Endodermal cell (in vitro differentiated cells): ENCODE data around the gene PPP2R5C. TPM values are rescaled to one million over a fixed set of nuclear protein-coding genes. Genes with fewer than 3 reads are reported as not detected.

Experiments
- DNase-seq: peaks from one replicate; pipeline ENCODE4 v3.0.0-alpha.2; 2017
- H3K27ac ChIP-seq: 2 replicates; pipeline ENCODE4 v1.5.1; 2013; ENCODE audit warnings: mild to moderate bottlenecking, low read depth, low read length, moderate library complexity
- H3K27me3 ChIP-seq: 2 replicates; pipeline ENCODE4 v1.6.1; 2013; ENCODE audit warnings: mild to moderate bottlenecking, low read length, moderate library complexity; ENCODE audit not compliant: insufficient read depth, control insufficient read depth, poor library complexity, severe bottlenecking
- H3K36me3 ChIP-seq: 2 replicates; pipeline ENCODE4 v1.7.0; 2013; ENCODE audit warnings: mild to moderate bottlenecking, low read length, moderate library complexity; ENCODE audit not compliant: control insufficient read depth, insufficient read depth
- H3K4me1 ChIP-seq: one replicate; pipeline ENCODE4 v1.7.0; 2013; ENCODE audit warnings: low read length; ENCODE audit not compliant: control insufficient read depth, insufficient read depth
- H3K4me3 ChIP-seq: 2 replicates; pipeline ENCODE4 v1.5.1; 2013; ENCODE audit warnings: mild to moderate bottlenecking, low read length, moderate library complexity
- H3K9ac ChIP-seq: 2 replicates; pipeline ENCODE4 v1.6.1; 2013; ENCODE audit warnings: mild to moderate bottlenecking, low read length, moderate library complexity; ENCODE audit not compliant: poor library complexity, severe bottlenecking; ENCODE audit errors: extremely low read depth
- H3K9me3 ChIP-seq: 2 replicates; pipeline ENCODE4 v1.6.1; 2013; ENCODE audit warnings: mild to moderate bottlenecking, low read length, moderate library complexity; ENCODE audit not compliant: control insufficient read depth
- H3K27ac Mint-ChIP-seq: 2 replicates; pipeline ENCODE4 v1.8.0; 2020; ENCODE audit warnings: mixed read lengths
- H3K27me3 Mint-ChIP-seq: 2 replicates; pipeline ENCODE4 v1.8.0; 2021; ENCODE audit warnings: mild to moderate bottlenecking, mixed read lengths; ENCODE audit not compliant: insufficient read depth
- H3K36me3 Mint-ChIP-seq: 2 replicates; pipeline ENCODE4 v1.8.0; 2020; ENCODE audit warnings: low read depth, mixed read lengths
- H3K4me1 Mint-ChIP-seq: 2 replicates; pipeline ENCODE4 v1.8.0; 2020; ENCODE audit warnings: mixed read lengths
- H3K4me3 Mint-ChIP-seq: 2 replicates; pipeline ENCODE4 v1.8.0; 2020; ENCODE audit warnings: mild to moderate bottlenecking, moderate library complexity, mixed read lengths
- H3K9me3 Mint-ChIP-seq: 2 replicates; pipeline ENCODE4 v1.8.0; 2020; ENCODE audit warnings: mild to moderate bottlenecking, mixed read lengths
- WGBS, 2 experiments: methylation state at CpG; one replicate each; pipeline versions ENCODE4 v1.1.5 to v1.1.7; 2013; ENCODE audit warnings: missing lambda C conversion rate in 2 of 2, mixed read lengths in 1 of 2; ENCODE audit not compliant: insufficient coverage in 1 of 2, insufficient read length in 1 of 2; 5-methylcytosine and 5-hydroxymethylcytosine counted together
- total RNA-seq, 2 donors: library from RNA; stranded (reverse); fragmentation: NEBNext Ultra II Directional in 1 of 2; extraction: Animal tissue kit (Norgen Biotek cat#: 25700) in 1 of 2; gene quantifications; 2 replicates in 1 of 2; 3 replicates in 1 of 2; pipeline ENCODE4 v1.2.1, GENCODE V29; 2021
- TF ChIP-seq, protein P1 (sequence below): fragments of 200-600 bp; sonication (generic); conservative IDR thresholded peaks from 2 replicates; pipeline ENCODE4 v1.5.0; 2021; ENCODE audit warnings: antibody characterized with exemption, mild to moderate bottlenecking

Gene PPP2R5C
- total RNA-seq, 2 donors from 2014 or later, result 116 to 117 TPM

GRCh38 chr14:101869217-101869616 lies 107.7 kb downstream of the PPP2R5C start:
- Mint-ChIP-seq H3K36me3 (peaks cover 12% of the 10 kb centered on the region), H3K27me3 (no peaks in the 10 kb centered on the region), H3K4me3 (no peak overlapping the region), H3K27ac (no peak overlapping the region), H3K9me3 (no peaks in the 10 kb centered on the region), H3K4me1 (peaks cover 4% of the 10 kb centered on the region)
- H3K36me3 ChIP-seq, result peaks cover under 1% of the 10 kb centered on the region
- no peaks in the 10 kb centered on the region for H3K9me3 ChIP-seq
- TF ChIP-seq, protein P1, sequence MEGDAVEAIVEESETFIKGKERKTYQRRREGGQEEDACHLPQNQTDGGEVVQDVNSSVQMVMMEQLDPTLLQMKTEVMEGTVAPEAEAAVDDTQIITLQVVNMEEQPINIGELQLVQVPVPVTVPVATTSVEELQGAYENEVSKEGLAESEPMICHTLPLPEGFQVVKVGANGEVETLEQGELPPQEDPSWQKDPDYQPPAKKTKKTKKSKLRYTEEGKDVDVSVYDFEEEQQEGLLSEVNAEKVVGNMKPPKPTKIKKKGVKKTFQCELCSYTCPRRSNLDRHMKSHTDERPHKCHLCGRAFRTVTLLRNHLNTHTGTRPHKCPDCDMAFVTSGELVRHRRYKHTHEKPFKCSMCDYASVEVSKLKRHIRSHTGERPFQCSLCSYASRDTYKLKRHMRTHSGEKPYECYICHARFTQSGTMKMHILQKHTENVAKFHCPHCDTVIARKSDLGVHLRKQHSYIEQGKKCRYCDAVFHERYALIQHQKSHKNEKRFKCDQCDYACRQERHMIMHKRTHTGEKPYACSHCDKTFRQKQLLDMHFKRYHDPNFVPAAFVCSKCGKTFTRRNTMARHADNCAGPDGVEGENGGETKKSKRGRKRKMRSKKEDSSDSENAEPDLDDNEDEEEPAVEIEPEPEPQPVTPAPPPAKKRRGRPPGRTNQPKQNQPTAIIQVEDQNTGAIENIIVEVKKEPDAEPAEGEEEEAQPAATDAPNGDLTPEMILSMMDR, result no peak
- no peak overlapping the region for H3K9ac ChIP-seq
- no peak overlapping the region for H3K27ac ChIP-seq
- DNase-seq, result no peak
- H3K4me3 ChIP-seq, result no peak overlapping the region
- H3K4me1 ChIP-seq, result no peaks in the 10 kb centered on the region
- H3K27me3 ChIP-seq, result no peaks in the 10 kb centered on the region
- WGBS, 2 experiments, result 93 to 96% methylated on average over 7 to 8 of the region's 8 CpGs

DNA sequence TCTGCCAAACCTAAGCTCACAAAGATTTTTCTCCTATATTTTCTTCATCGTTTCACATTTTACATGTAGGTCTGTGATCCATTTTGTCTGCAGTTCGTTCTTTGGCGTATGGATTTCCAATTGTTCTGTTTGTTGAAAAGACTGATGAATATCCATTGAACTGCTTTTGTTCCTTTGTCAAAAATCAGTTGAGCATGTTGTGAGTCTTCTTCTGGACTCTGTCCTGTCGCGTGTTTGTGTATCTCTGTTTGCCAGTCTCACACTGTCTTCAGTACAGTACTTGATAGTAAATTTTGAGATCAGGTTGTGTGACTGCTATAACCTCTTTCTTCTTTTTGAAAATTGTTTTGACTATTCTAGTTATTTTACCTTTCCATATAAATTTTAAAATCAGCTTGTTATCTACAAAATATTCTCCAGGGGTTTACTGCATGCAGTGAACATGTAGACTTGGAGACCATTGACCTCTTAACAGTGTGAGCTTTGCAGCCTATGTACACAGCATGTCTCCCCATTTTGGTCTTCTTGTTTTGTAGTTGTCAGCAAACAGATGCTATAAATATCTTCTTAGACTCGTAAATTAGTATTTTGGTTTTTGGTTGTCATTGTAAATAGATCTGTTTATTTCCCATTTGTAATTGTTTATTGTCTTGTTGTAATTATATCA lies 108.9 kb downstream of the PPP2R5C start:
- no peak overlapping the region for H3K27ac Mint-ChIP-seq

DNA sequence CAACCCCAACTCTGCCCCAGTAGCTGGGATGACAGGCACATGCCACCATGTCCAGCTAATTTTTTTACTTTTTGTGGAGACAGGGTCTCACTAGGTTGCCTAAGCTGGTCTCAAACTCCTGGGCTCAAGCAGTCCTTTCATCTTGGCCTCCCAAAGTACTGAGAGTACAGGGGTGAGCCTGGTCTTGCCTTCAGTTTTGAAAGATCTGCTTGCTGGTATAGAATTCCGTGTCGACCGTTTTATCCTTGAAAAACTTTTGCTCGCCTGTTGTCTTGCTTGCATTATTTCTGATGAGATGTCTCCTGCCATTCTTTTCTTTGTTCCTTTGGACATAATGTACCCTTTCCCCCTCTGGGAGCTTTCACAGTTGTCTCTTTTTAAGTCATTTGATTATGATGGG lies 110.8 kb downstream of the PPP2R5C start:
- TF ChIP-seq, protein P1, result no peak
- no peaks in the 10 kb centered on the region for H3K9me3 Mint-ChIP-seq
- H3K9me3 ChIP-seq, result no peaks in the 10 kb centered on the region
- no peak overlapping the region for H3K9ac ChIP-seq
- peaks cover 7% of the 10 kb centered on the region for H3K4me1 Mint-ChIP-seq
- no peaks in the 10 kb centered on the region for H3K4me1 ChIP-seq
- H3K4me3 ChIP-seq, result no peak overlapping the region
- no peaks in the 10 kb centered on the region for H3K36me3 ChIP-seq
- H3K4me3 Mint-ChIP-seq, result no peak overlapping the region
- DNase-seq, result no peak
- 80 to 97% methylated on average over 1 to 4 of the region's 4 CpGs for WGBS, 2 experiments
- peak overlapping the region; percentile 16 for H3K27ac ChIP-seq
- H3K27me3 ChIP-seq, result no peaks in the 10 kb centered on the region
- H3K27me3 Mint-ChIP-seq, result no peaks in the 10 kb centered on the region
- H3K36me3 Mint-ChIP-seq, result peaks cover 4% of the 10 kb centered on the region
- no peak overlapping the region for H3K27ac Mint-ChIP-seq

More for the DNA sequence above, 108.9 kb downstream of the PPP2R5C start:
- DNase-seq, result no peak
- Histone ChIP-seq H3K9ac (no peak overlapping the region), H3K27ac (no peak overlapping the region), H3K9me3 (no peaks in the 10 kb centered on the region), H3K4me1 (no peaks in the 10 kb centered on the region), H3K27me3 (no peaks in the 10 kb centered on the region), H3K36me3 (no peaks in the 10 kb centered on the region), H3K4me3 (no peak overlapping the region)
- TF ChIP-seq, protein P1, result no peak
- Mint-ChIP-seq H3K36me3 (peaks cover 10% of the 10 kb centered on the region), H3K9me3 (no peaks in the 10 kb centered on the region), H3K4me1 (peaks cover 7% of the 10 kb centered on the region), H3K4me3 (no peak overlapping the region), H3K27me3 (no peaks in the 10 kb centered on the region)
- 72 to 85% methylated on average over 5 of the region's 6 CpGs for WGBS, 2 experiments
